HCT116 (cell line): ENCODE data around the gene TRPM1. TPM values are rescaled to one million over a fixed set of nuclear protein-coding genes. Genes with fewer than 3 reads are reported as not detected.

Experiments
- ATAC-seq: fragments of 200-7000 bp; cut with Tn5 transposase; 2 replicates; pipeline ENCODE4 v1.9.1; 2020; ENCODE audit warnings: mild to moderate bottlenecking, moderate library complexity
- BruUV-seq: library from RNA; stranded (reverse); fragments of 400-500 nt; replicated peaks from 2 replicates; lab custom pipeline; 2021; lab: Mats Ljungman, UMichigan
- CTCF ChIA-PET: fragments of 300-600 bp; sonication (Branson Sonifier 250); formaldehyde crosslinking; loops from one replicate; lab custom pipeline; 2021; ENCODE audit warnings: antibody characterized with exemption; lab: Charles Lee
- POLR2A ChIA-PET: fragments of 300-600, 350-600 bp; sonication (Branson Sonifier 250); formaldehyde crosslinking; loops from one replicate; lab custom pipeline; 2021; ENCODE audit warnings: antibody characterized with exemption; lab: Charles Lee
- RAD21 ChIA-PET, 2 experiments: fragments of 300-600 bp; sonication (Branson Sonifier 250); formaldehyde crosslinking; loops; one replicate each; lab custom pipeline; 2023; ENCODE audit warnings: low total read pairs in 2 of 2; ENCODE audit not compliant: uncharacterized antibody in 2 of 2, unreplicated experiment in 2 of 2, low non-redundant PET in 1 of 2; lab: Charles Lee
- DNase-seq: peaks from one replicate; pipeline ENCODE4 v3.0.0-alpha.2; 2010; ENCODE audit warnings: low read depth, low spot score
- H2AFZ ChIP-seq: fragments of 200-600 bp; shearing (Covaris generic), sonication (generic); 2 replicates; pipeline ENCODE4 v1.6.1; 2017; ENCODE audit warnings: low read depth, mixed run types, mixed read lengths, antibody characterized with exemption, low read length; ENCODE audit not compliant: poor library complexity, severe bottlenecking
- H3K27ac ChIP-seq: 2 replicates; pipeline ENCODE4 v1.5.1; 2012; ENCODE audit warnings: low read depth, low read length
- H3K27me3 ChIP-seq: fragments of 200-600 bp; sonication (generic); 2 replicates; pipeline ENCODE4 v1.6.1; 2016; ENCODE audit warnings: mixed run types, low read length, mixed read lengths; ENCODE audit not compliant: insufficient read depth
- H3K36me3 ChIP-seq, 2 experiments: fragments of 200-500 bp in 1 of 2; fragments of 200-600 bp in 1 of 2; sonication (Bioruptor generic) in 1 of 2; sonication (generic) in 1 of 2; 2 replicates each; pipeline versions ENCODE4 v1.5.1 to v1.6.1; 2014 to 2016; ENCODE audit warnings: low read length in 2 of 2, inconsistent platforms in 1 of 2, mixed read lengths in 1 of 2, mixed run types in 1 of 2; ENCODE audit not compliant: insufficient read depth in 2 of 2, control insufficient read depth in 1 of 2
- H3K4me1 ChIP-seq, 2 experiments: fragments of 200-600 bp in 1 of 2; sonication (generic) in 1 of 2; 2 replicates each; pipeline versions ENCODE4 v1.5.1 to v1.6.1; 2012 to 2017; ENCODE audit warnings: low read length in 2 of 2, inconsistent platforms in 1 of 2, mild to moderate bottlenecking in 1 of 2, mixed read lengths in 1 of 2, mixed run types in 1 of 2, moderate library complexity in 1 of 2; ENCODE audit not compliant: insufficient read depth in 2 of 2, control insufficient read depth in 1 of 2
- H3K4me2 ChIP-seq: fragments of 200-600 bp; sonication (generic); 2 replicates; pipeline ENCODE4 v1.6.1; 2017; ENCODE audit warnings: mixed run types, low read length, mixed read lengths
- H3K4me3 ChIP-seq, 2 experiments: fragments of 200-600 bp in 1 of 2; sonication (generic) in 1 of 2; replicated peaks in 1 of 2; 2 replicates each; pipeline ENCODE4 v1.5.1; 2011 to 2016; ENCODE audit warnings: low read length in 2 of 2, control low read depth in 1 of 2, low read depth in 1 of 2, mild to moderate bottlenecking in 1 of 2, mixed read lengths in 1 of 2, mixed run types in 1 of 2
- H3K79me2 ChIP-seq: fragments of 200-600 bp; sonication (generic); 2 replicates; pipeline ENCODE4 v1.6.1; 2017; ENCODE audit warnings: mild to moderate bottlenecking, mixed run types, low read length, moderate library complexity, mixed read lengths; ENCODE audit not compliant: insufficient read depth
- H3K9ac ChIP-seq: fragments of 200-600 bp; sonication (generic); 2 replicates; pipeline ENCODE4 v1.6.1; 2016; ENCODE audit warnings: low read length, mixed read lengths
- H3K9me2 ChIP-seq: fragments of 200-600 bp; sonication (generic), shearing (Covaris generic); 2 replicates; pipeline ENCODE4 v1.6.1; 2017; ENCODE audit warnings: mixed run types, mild to moderate bottlenecking, moderate library complexity; ENCODE audit not compliant: insufficient read depth
- H3K9me3 ChIP-seq, 2 experiments: fragments of 200-500 bp in 1 of 2; fragments of 200-600 bp in 1 of 2; sonication (Bioruptor generic) in 1 of 2; sonication (generic) in 1 of 2; 2 replicates each; pipeline ENCODE4 v1.6.1; 2014 to 2017; ENCODE audit warnings: low read length in 2 of 2, mixed read lengths in 2 of 2, inconsistent platforms in 1 of 2, low read depth in 1 of 2, mild to moderate bottlenecking in 1 of 2, mixed run types in 1 of 2, moderate library complexity in 1 of 2; ENCODE audit not compliant: control insufficient read depth in 1 of 2, insufficient read depth in 1 of 2
- H4K20me1 ChIP-seq: fragments of 200-600 bp; sonication (generic), shearing (Covaris generic); 2 replicates; pipeline ENCODE4 v1.6.1; 2017; ENCODE audit warnings: mixed run types, mild to moderate bottlenecking, moderate library complexity; ENCODE audit not compliant: insufficient read depth
- CBX3 ChIP-seq: IDR thresholded peaks from 2 replicates; pipeline ENCODE4 v1.6.1; 2012; ENCODE audit warnings: low read depth
- CEBPB ChIP-seq: IDR thresholded peaks from 2 replicates; pipeline ENCODE4 v1.6.1; 2012; ENCODE audit warnings: low read depth
- CTCF ChIP-seq, 3 experiments: fragments of 200-600 bp in 1 of 3; sonication (generic) in 1 of 3; IDR thresholded peaks in 2 of 3; conservative IDR thresholded peaks in 1 of 3; 2 replicates each; pipeline ENCODE4 v1.5.1; 2012 to 2017; ENCODE audit warnings: low read depth in 2 of 3, low read length in 2 of 3, antibody characterized with exemption in 1 of 3, borderline replicate concordance in 1 of 3, control low read depth in 1 of 3, mild to moderate bottlenecking in 1 of 3, mixed read lengths in 1 of 3, mixed run types in 1 of 3, moderate library complexity in 1 of 3; ENCODE audit not compliant: insufficient read depth in 1 of 3
- EZH2phosphoT487 ChIP-seq: fragments of 200-600 bp; IDR thresholded peaks from 2 replicates; pipeline ENCODE4 v1.6.1; 2018; ENCODE audit warnings: antibody characterized with exemption, borderline replicate concordance
- JUND ChIP-seq: IDR thresholded peaks from 2 replicates; pipeline ENCODE4 v1.6.1; 2012
- POLR2A ChIP-seq: IDR thresholded peaks from 2 replicates; pipeline ENCODE4 v1.7.0; 2011; ENCODE audit warnings: borderline replicate concordance; ENCODE audit not compliant: insufficient read depth, insufficient read length; ENCODE audit errors: extremely low read depth
- POLR2AphosphoS5 ChIP-seq: IDR thresholded peaks from 2 replicates; pipeline ENCODE4 v1.6.1; 2011; ENCODE audit warnings: mild to moderate bottlenecking, low read depth, low read length, moderate library complexity
- SRF ChIP-seq: IDR thresholded peaks from 2 replicates; pipeline ENCODE4 v1.6.1; 2012; ENCODE audit warnings: low read depth
- TCF7L2 ChIP-seq: IDR thresholded peaks from 2 replicates; pipeline ENCODE4 v1.7.0; 2011; ENCODE audit warnings: borderline replicate concordance, inconsistent platforms; ENCODE audit not compliant: insufficient read depth, insufficient read length; ENCODE audit errors: extremely low read depth
- YY1 ChIP-seq: IDR thresholded peaks from 2 replicates; pipeline ENCODE4 v1.6.1; 2011; ENCODE audit warnings: low read length, low read depth, moderate library complexity, mild to moderate bottlenecking; ENCODE audit not compliant: insufficient replicate concordance; ENCODE audit errors: extremely low read depth
- ZFX ChIP-seq: fragments of 450-650 bp; IDR thresholded peaks from 2 replicates; pipeline ENCODE4 v1.6.1; 2017
- intact Hi-C: fragments of 100-400 bp; cut with micrococcal nuclease; formaldehyde crosslinking; loops from 2 replicates; pipeline ENCODE4 v1.10.0; 2022
- total RNA-seq: library from RNA; stranded (reverse); gene quantifications from one replicate; pipeline ENCODE4 v1.2.1, GENCODE V29; 2021; ENCODE audit not compliant: unreplicated experiment
- TF ChIP-seq, protein P1 (sequence below): IDR thresholded peaks from 2 replicates; pipeline ENCODE4 v1.6.1; 2011; ENCODE audit warnings: mild to moderate bottlenecking, low read length, moderate library complexity; ENCODE audit not compliant: insufficient replicate concordance; ENCODE audit errors: extremely low read depth
- TF ChIP-seq, protein P2 (sequence below): IDR thresholded peaks from 2 replicates; pipeline ENCODE4 v1.6.1; 2012; ENCODE audit warnings: low read depth

Gene TRPM1
- total RNA-seq, 1 experiment from 2014 or later: not detected

DNA sequence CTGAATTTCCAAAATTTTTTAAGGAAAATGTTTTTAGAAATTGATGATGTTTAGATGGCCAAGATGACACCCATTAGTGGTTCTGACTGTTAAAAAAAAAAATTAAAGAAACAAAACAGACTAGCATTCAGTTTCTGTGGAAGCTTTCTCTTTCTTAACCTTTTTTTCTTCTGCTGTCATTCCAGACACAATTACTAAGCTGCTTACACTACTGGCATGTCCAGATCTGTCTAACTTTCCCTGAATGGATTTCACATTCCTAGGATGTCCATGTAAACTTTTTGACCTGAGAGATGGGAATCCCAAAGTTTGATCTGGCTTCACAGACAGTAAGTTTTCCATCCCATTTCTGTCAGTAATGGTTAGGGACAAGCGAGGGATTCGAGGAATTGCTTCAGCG lies 99.8 kb downstream of the TRPM1 start (continued):
- TF ChIP-seq YY1: no peak
- TF ChIP-seq, all 23 proteins: peak for 0

- Histone ChIP-seq H2AFZ (no peak overlapping the region), H3K36me3 (no peaks in the 10 kb centered on the region), H3K9ac (no peak overlapping the region), H3K4me3 (no peak overlapping the region), H3K4me2 (no peak overlapping the region), H3K9me3 (no peaks in the 10 kb centered on the region), H3K4me1 (no peaks in the 10 kb centered on the region), H3K79me2 (no peaks in the 10 kb centered on the region), H3K27me3 (no peaks in the 10 kb centered on the region), H3K27ac (no peak overlapping the region), H3K9me2 (no peaks in the 10 kb centered on the region), H4K20me1 (no peaks in the 10 kb centered on the region)
- CTCF ChIA-PET: no interaction called here
- BruUV-seq: no TSS peak
- POLR2A ChIA-PET: no interaction called here
- intact Hi-C loops: no loop called here
- TF ChIP-seq POLR2A (no peak), POLR2AphosphoS5 (no peak), CBX3 (no peak), ZFX (no peak), JUND (no peak), SRF (no peak), EZH2phosphoT487 (no peak), CTCF (IDR thresholded peaks at IDR 0.05 in 2 of 3, conservative IDR thresholded peaks at IDR 0.05 in 1 of 3; ENCODE audit: borderline replicate concordance in 1 of 3, insufficient read depth in 1 of 3, low read depth in 2 of 3, low read length in 2 of 3) (no peak), YY1 (no peak), CEBPB (no peak), TCF7L2 (no peak)
- TF ChIP-seq, protein P1, sequence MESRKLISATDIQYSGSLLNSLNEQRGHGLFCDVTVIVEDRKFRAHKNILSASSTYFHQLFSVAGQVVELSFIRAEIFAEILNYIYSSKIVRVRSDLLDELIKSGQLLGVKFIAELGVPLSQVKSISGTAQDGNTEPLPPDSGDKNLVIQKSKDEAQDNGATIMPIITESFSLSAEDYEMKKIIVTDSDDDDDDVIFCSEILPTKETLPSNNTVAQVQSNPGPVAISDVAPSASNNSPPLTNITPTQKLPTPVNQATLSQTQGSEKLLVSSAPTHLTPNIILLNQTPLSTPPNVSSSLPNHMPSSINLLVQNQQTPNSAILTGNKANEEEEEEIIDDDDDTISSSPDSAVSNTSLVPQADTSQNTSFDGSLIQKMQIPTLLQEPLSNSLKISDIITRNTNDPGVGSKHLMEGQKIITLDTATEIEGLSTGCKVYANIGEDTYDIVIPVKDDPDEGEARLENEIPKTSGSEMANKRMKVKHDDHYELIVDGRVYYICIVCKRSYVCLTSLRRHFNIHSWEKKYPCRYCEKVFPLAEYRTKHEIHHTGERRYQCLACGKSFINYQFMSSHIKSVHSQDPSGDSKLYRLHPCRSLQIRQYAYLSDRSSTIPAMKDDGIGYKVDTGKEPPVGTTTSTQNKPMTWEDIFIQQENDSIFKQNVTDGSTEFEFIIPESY: no peak
- TF ChIP-seq, protein P2, sequence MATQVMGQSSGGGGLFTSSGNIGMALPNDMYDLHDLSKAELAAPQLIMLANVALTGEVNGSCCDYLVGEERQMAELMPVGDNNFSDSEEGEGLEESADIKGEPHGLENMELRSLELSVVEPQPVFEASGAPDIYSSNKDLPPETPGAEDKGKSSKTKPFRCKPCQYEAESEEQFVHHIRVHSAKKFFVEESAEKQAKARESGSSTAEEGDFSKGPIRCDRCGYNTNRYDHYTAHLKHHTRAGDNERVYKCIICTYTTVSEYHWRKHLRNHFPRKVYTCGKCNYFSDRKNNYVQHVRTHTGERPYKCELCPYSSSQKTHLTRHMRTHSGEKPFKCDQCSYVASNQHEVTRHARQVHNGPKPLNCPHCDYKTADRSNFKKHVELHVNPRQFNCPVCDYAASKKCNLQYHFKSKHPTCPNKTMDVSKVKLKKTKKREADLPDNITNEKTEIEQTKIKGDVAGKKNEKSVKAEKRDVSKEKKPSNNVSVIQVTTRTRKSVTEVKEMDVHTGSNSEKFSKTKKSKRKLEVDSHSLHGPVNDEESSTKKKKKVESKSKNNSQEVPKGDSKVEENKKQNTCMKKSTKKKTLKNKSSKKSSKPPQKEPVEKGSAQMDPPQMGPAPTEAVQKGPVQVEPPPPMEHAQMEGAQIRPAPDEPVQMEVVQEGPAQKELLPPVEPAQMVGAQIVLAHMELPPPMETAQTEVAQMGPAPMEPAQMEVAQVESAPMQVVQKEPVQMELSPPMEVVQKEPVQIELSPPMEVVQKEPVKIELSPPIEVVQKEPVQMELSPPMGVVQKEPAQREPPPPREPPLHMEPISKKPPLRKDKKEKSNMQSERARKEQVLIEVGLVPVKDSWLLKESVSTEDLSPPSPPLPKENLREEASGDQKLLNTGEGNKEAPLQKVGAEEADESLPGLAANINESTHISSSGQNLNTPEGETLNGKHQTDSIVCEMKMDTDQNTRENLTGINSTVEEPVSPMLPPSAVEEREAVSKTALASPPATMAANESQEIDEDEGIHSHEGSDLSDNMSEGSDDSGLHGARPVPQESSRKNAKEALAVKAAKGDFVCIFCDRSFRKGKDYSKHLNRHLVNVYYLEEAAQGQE: no peak
- ATAC-seq (no peak), DNase-seq (no peak)
- RAD21 ChIA-PET: no interaction called here
Measured at GRCh38 chr15:30999729-31000128, 101.8 kb downstream of the TRPM1 start.
